ENCODE data around the gene ROR2. TPM values are rescaled to one million over a fixed set of nuclear protein-coding genes. Genes with fewer than 3 reads are reported as not detected.
A peak's percentile ranks its signal among the peaks of the same experiment; 100 is the strongest.

ROR2 gene
- total and polyA plus RNA-seq, 8 donors, result 3.0 to 21.4 (median 9.8) TPM

DNA sequence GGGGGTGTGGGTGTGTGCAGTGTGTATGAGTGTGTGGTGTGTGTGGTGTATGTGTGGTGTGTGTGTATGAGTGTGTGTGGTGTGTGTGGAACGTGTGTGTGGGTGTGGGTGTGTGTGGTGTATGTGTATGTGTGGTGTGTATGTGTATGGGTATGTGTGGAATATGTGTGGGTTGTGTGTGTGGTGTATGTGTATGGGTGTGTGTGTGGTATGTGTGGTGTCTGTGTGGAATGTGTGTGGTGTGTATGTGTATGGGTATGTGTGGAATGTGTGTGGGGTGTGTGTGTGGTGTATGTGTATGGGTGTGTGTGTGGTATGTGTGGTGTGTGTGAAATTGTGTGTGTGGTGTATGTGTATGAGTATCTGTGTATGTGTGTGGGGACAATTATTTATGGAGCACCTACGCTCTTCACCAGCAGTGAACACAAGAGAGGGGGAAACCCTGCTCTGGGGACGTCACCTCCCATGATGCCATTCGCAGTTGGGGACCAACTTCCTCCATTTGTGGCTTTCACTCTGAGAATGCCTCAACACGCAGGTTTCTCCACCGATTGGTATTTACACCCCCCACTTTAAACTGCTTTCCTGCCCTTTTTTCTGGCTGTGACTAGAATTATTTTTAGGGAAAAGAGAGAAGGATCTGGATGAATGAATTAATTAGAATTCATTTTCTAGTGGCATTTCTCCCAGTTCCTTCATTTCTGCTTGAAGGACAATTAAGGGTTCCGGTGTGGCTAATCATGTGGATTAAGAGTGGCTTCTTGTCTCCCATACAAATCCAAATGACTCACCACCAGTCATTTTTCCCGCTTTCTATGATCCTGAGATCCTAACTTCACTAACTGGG, 238.1 kb downstream of the ROR2 start:
- intact Hi-C loops (cut with DNase I; ENCODE audit: low total_unique reads), result no loop called here
- Histone ChIP-seq H3K27ac (peak overlapping the region in 1 of 5 donors; percentile 29), H3K9me3 (peaks cover 0 to 13% (median 4%) of the 10 kb centered on the region in 4 donors), H3K4me3 (no peak overlapping the region), H3K4me1 (peaks cover 0 to 21% (median 0%) of the 10 kb centered on the region in 4 donors), H3K27me3 (no peaks in the 10 kb centered on the region), H3K36me3 (peaks cover 0 to under 1% (median 0%) of the 10 kb centered on the region in 4 donors)
- no peak for TF ChIP-seq EP300 (IDR thresholded peaks at IDR 0.05)
- TF ChIP-seq CTCF (IDR thresholded peaks at IDR 0.05), result no peak
- TF ChIP-seq POLR2AphosphoS5 (IDR thresholded peaks at IDR 0.05), result no peak
- TF ChIP-seq POLR2A (IDR thresholded peaks at IDR 0.05), result no peak
- DNase-seq, result peak in 1 of 2 donors; percentile 69
- WGBS, 5 donors, result 53 to 73% (median 68%) methylated on average over 8 of the region's 8 CpGs

DNA sequence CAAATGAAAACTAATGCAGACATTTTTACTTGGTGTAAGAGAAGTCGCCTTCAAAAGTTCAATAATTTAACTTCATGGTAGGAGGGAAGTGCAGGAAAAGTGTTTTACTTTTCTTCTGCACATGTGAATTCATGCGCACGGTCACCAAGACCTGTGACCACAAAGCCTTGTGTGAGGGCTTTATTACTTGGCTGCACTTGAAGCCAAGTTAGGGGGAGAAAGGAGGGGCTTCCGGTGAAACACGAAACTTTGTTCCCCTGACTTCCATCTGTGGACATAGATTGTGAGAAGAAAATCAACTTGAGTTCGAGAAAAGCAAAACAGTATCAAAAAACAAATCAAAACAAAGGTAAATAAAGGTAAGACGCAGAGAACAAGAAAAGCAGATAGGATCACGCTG, 239.9 kb downstream of the ROR2 start:
- Histone ChIP-seq H3K36me3 (peaks cover 0 to 7% (median 0%) of the 10 kb centered on the region in 4 donors), H3K9me3 (peaks cover 0 to 19% (median 8%) of the 10 kb centered on the region in 4 donors), H3K27ac (no peak overlapping the region), H3K4me1 (peaks cover 0 to 20% (median 0%) of the 10 kb centered on the region in 4 donors), H3K27me3 (no peaks in the 10 kb centered on the region), H3K4me3 (no peak overlapping the region)
- DNase-seq, result no peak
- intact Hi-C loops (cut with DNase I; ENCODE audit: low total_unique reads), result no loop called here
- WGBS, 5 donors, result 42 to 73% (median 68%) methylated on average over 8 of the region's 8 CpGs
- TF ChIP-seq EP300 (IDR thresholded peaks at IDR 0.05) (no peak), POLR2AphosphoS5 (IDR thresholded peaks at IDR 0.05) (no peak), CTCF (IDR thresholded peaks at IDR 0.05) (no peak), POLR2A (IDR thresholded peaks at IDR 0.05) (no peak)

- no peak for TF ChIP-seq POLR2A (IDR thresholded peaks at IDR 0.05)
- no peak for TF ChIP-seq EP300 (IDR thresholded peaks at IDR 0.05)
- no peak for TF ChIP-seq CTCF (IDR thresholded peaks at IDR 0.05)
- TF ChIP-seq POLR2AphosphoS5 (IDR thresholded peaks at IDR 0.05), result no peak
- no peaks in the 10 kb centered on the region for H3K4me1 ChIP-seq
- DNase-seq, result no peak
- H3K9me3 ChIP-seq, result peaks cover 0 to 23% (median 10%) of the 10 kb centered on the region in 4 donors
- H3K27ac ChIP-seq, result no peak overlapping the region
- H3K4me3 ChIP-seq, result no peak overlapping the region
- intact Hi-C loops (cut with DNase I; ENCODE audit: low total_unique reads), result no loop called here
- H3K27me3 ChIP-seq, result no peaks in the 10 kb centered on the region
- peaks cover 0 to 7% (median 0%) of the 10 kb centered on the region in 4 donors for H3K36me3 ChIP-seq
- 96 to 100% (median 98%) methylated on average over 1 of the region's 1 CpG for WGBS, 5 donors
Measured at GRCh38 chr9:91705386-91705785, 244.6 kb downstream of the ROR2 start.

DNA sequence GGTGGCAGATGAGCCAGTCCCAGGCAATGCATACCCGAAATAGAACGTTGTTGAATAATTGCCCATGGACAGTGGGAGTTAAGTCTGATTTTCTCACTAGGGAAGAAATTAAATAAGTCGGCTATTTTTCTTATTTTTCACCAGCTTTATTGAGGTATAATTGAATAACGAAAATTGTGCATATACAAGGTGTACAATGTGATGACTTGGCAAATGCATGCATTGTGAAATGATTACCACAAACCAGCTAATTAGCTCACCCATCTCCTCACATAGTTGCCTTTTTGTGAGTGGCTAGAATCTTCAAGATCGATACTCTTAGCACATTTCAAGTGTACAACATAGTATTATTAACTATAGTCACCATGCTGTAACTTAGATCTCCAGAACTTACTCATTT, 249.6 kb downstream of the ROR2 start:
- no peaks in the 10 kb centered on the region for H3K4me1 ChIP-seq
- intact Hi-C loops (cut with DNase I; ENCODE audit: low total_unique reads), result no loop called here
- no peak for DNase-seq
- H3K27me3 ChIP-seq, result no peaks in the 10 kb centered on the region
- H3K4me3 ChIP-seq, result no peak overlapping the region
- peaks cover 0 to 7% (median 3%) of the 10 kb centered on the region in 4 donors for H3K9me3 ChIP-seq
- H3K36me3 ChIP-seq, result no peaks in the 10 kb centered on the region
- TF ChIP-seq EP300 (IDR thresholded peaks at IDR 0.05) (no peak), CTCF (IDR thresholded peaks at IDR 0.05) (no peak), POLR2AphosphoS5 (IDR thresholded peaks at IDR 0.05) (no peak), POLR2A (IDR thresholded peaks at IDR 0.05) (no peak)
- H3K27ac ChIP-seq, result no peak overlapping the region
- WGBS, 5 donors, result 90 to 96% (median 92%) methylated on average over 5 of the region's 5 CpGs
